Left hindlimb (tissue), 1 donor: Measurements from ENCODE around the gene ADAMTS3.

Experiments
- DNase-seq: peaks from one replicate; pipeline ENCODE4 v3.0.0-alpha.2; 2018

Gene ADAMTS3

DNA sequence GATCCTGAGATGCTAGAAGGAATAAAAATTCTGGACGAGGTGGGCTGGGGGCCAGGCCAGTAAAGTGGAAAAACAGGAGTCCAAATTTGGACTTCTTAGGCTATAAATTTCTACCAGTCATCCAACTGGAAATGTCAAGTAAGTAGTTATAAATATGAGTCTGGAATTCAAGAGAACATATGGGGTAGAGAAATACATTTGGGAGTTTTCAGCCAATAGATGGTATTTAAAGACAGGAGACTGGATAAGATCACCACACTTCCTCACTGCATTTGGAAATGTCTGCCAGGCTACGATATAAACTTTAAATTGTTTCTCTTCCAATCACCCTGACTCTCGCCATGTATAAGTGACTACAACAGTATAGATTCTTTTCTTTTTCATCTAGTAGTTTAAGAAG lies 294.8 kb downstream of the ADAMTS3 start:
- DNase-seq = no peak

DNA sequence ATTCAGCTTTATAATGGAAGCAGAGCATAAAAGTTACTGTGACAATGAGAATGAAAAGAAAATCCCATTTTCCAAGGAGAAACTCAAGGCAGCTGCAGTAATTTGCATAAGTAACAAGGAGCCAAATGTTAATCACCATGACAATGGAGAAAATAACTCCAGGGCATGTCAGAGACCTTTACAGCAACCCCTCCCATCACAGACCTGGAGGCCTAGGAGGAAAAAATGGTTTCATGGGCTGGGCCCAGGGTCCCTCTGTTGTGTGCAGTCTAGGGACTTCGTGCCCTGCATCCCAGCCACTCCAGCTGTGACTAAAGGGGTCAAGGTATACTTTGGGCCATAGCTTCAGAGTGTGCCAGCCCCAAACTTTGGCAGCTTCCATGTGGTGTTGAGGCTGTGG lies 313.8 kb downstream of the ADAMTS3 start:
- no peak for DNase-seq

DNA sequence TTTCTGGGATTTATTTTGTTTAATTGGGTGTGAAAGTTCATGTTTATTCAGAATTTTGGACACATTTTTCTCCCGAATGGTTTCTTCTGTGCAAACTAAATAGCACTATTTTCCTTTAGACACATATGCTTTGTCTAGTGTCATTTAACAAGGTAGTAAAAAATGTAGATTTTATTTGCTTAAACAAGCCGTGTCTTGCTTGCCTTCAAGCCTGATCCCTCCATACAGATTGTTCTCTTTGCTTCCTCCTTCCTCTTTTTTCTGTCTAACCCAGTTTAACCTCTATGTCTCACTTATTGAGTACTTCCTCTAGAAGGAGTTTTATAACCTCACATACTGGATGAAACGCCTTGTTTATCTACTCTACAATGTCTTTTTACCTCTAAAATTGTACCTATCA lies 325.4 kb downstream of the ADAMTS3 start:
- DNase-seq = no peak

DNA sequence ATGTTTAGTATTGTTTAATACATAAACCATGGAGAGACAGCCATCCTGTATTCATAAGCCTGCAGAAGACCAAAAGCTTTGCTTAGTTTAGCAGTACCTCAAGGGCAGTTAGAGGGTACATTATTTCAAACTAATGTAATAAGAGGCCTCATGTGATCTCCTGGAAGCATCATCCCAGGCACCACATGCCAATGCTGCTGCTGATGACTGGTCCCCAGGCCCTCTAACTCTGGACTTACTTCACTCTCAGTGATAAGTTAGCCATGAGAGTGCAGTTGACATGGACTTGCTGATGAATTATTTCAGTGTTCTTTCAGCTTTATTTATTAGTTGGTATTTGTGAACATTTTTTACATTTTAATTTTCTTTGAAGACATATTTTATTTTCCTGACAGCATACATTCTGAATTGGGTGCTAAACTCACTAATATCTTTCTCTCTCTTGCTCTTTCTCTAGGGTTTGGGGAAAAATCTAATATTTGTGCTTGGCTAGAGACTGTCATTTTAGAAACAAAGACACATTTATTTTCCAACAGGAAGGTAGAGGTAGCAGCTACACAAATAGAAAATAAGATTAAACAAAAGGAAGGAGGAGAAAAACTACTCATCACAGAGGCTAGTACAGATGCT lies 329.4 kb downstream of the ADAMTS3 start:
- DNase-seq = no peak
